Posterior vena cava (tissue), 2 donors: ENCODE data around the gene PPP1R14B. TPM values are rescaled to one million over a fixed set of nuclear protein-coding genes. Genes with fewer than 3 reads are reported as not detected.

Experiments used
- DNase-seq: peaks from one replicate; pipeline ENCODE4 v3.0.0-alpha.2; 2020; ENCODE audit warnings: low spot score
- intact Hi-C, 2 donors: fragments of 100-400 bp; cut with DNase I; formaldehyde crosslinking; loops; one replicate each; pipeline versions ENCODE4 v1.14.1 to v1.14.2; 2022 to 2023
- total RNA-seq, 2 donors: library from RNA; stranded (reverse); fragmentation: NEBNext Ultra II Directional; extraction: Animal tissue kit (Norgen Biotek cat#: 25700); gene quantifications; one replicate each; pipeline ENCODE4 v1.2.1, GENCODE V29; 2021
- donor health status: DM: yes; HTN: yes; CAD: no.
- donor health status: DM: yes; HTN: yes; CAD: no.

The PPP1R14B gene
- total RNA-seq, 2 donors from 2014 or later, result 102 to 190 TPM

DNA sequence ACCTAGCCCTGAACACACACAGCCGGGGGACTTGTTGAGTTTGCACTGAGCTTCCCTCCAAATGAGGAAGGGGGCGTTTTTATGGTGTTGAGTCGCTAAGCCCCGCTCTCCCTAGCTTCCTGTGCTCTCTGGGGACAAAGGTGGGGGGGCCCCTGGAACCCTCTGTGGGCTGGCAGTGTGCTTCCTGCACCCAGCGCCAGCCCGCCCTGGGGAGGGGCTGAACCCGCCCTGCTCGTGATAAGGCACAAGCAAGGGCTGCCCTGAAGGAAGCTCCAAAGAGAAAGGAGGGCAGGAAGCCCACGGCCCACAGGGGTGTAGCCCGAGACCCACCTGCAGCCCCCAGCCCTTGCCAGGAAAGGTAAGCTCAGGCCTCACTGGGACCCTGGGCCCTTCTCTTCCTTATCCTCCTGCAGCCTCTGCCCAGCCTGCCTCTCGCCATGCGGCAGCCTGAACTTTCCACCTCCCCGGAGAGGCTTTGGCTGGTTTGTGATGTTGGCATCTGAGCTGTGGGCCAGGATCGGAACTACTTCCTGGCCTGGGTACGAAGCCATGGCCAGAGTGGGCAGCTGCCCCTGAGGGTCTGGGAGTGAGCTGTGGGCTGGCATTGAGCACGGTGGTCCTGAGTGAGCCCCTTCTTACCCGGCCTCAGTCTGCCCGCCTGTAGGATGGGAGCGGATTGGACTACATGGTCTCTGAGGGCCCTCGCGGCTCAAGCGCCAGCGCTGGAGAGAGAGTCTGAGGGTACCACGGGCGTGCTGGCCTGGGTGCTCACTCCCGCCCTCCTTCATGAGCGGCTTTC lies 40.1 kb downstream of the PPP1R14B start, which contains the start of gene FERMT3:
FERMT3 (plus strand) TSS at position 265 of the 799 bp plus-strand sequence. CDS start 644 bp downstream, outside the sequence.
- peak; percentile 92 for DNase-seq
- intact Hi-C loops, result loop anchor here (1.0 to 10.0 kb wide), 3 partner anchors 17 to 96 kb away; partner anchors contain the start of genes CATSPERZ (in 1 of the 2) and KCNK4 (in 1 of the 2)

DNA sequence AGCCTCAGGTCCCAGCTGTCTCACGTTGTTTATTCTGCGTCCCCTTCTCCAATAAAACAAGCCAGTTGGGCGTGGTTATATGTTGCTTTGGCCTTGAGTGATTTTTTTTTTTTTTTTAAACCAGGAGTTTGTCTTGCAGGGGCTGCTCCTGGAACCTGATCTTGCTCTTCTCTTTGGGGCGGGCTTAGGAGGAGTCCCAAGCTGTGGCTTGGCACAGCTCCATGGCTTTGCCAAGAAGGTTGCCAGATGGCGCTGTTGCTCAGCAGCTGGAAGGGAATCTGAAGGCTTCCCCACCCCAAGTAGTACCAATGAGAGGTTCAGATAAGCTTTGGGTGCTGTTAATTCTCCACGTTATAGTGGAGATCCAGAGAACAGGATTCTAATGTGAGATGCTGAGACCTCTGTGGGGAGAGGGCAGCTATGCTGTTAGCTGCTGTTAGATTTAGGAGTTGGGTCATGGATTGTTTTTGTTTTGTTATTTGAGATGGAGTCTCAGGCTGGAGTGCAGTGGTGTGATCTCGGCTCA lies 42.2 kb downstream of the PPP1R14B start:
- peak; percentile 95 for DNase-seq
- intact Hi-C loops, result loop anchor here in 1 of 2 donors (10.0 kb wide), 1 partner anchor 90 kb away; the partner anchor contains the start of gene KCNK4

DNA sequence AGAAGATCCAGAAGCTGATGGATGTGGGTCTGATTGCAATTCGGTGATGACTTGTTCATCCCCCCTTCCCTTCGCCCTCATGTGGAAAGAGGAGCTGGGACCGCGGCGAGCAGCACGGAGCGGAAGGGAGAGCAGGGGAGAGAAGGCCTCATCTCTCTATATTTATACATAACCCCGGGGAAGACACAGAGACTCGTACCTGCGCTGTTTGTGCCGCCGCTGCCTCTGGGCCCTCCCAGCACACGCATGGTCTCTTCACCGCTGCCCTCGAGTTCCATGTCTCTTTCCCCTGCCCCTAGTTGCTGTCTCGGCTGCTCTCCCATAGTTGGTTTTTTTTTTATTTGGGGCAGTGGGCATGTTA lies 42.7 kb downstream of the PPP1R14B start:
- intact Hi-C loops, result loop anchor here in 1 of 2 donors (10.0 kb wide), 1 partner anchor 91 kb away; the partner anchor contains the start of gene KCNK4
- DNase-seq, result no peak

DNA sequence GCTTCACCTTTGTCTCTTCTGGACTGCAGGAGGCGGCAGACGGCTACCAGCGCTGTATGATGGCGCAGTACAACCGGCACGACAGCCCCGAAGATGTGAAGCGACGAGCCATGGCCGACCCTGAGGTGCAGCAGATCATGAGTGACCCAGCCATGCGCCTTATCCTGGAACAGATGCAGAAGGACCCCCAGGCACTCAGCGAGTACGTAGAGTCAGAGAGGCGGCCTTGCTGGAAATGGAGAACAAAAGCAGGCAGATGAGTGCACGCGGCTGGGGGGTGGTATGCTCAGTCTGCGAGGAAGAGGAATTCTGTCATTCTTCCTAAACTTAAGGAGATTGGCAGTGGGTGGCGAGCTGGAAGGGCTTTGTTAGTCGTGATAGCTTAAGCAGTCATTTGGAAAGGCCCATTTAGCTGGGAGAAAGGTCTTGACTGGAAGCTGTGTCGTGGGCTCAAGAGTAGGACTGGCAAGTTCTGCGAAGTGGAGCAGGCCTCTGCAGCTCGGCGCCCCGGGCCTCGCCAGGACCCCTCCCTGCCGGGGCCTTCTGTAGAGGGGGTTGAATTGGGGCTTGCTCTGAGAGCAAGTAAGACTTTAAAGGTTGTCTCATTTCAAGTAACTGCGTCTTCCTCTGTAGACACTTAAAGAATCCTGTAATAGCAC lies 43.2 kb downstream of the PPP1R14B start:
- DNase-seq, result no peak
- intact Hi-C loops, result loop anchor here in 1 of 2 donors (10.0 kb wide), 1 partner anchor 91 kb away; the partner anchor contains the start of gene KCNK4

DNA sequence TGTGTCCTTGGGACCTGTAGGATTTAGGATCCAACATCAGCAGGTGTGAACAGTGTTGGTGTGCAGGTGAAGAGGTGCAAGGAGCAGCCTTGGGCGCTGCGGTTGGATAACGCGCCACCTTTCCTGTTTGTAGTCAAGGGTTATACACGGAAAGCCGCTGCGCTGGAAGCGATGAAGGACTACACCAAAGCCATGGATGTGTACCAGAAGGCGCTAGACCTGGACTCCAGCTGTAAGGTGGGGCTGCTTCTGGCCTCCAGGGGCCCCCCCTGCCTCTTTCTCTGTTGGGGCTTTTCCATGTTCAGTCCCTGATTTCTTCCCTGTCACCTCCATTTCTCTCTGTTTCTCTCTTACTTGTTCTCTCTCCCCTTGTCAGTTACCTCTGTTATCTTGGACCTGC lies 43.8 kb downstream of the PPP1R14B start:
- DNase-seq, result no peak
- intact Hi-C loops, result loop anchor here in 1 of 2 donors (10.0 kb wide), 1 partner anchor 92 kb away; the partner anchor contains the start of gene KCNK4

DNA sequence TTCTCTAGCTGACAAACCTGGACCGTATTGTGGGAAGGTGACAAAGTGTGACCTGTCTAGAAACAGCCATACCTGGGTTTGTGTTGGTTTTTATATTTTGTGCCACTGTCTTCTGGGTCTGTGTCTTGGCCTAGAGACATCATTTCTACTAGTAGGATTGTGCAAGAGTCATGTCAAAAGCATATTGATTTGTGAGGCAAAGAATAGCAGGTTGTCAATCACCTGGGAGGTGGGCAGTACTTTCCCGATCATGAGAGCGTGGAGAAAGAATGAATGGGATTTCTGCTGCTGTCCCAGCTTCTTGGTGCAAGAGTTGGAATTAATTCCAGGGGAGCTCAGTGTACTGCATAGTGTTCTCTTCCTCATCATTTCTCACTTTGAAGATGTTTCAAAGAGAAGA lies 45.2 kb downstream of the PPP1R14B start:
- intact Hi-C loops, result loop anchor here in 1 of 2 donors (10.0 kb wide), 1 partner anchor 93 kb away; the partner anchor contains the start of gene KCNK4

GRCh38 chr11:64198511-64198910 lies 48.2 kb downstream of the PPP1R14B start:
- DNase-seq, result no peak
- intact Hi-C loops, result no loop called here

More for the DNA sequence above, 45.2 kb downstream of the PPP1R14B start:
- DNase-seq, result no peak

DNA sequence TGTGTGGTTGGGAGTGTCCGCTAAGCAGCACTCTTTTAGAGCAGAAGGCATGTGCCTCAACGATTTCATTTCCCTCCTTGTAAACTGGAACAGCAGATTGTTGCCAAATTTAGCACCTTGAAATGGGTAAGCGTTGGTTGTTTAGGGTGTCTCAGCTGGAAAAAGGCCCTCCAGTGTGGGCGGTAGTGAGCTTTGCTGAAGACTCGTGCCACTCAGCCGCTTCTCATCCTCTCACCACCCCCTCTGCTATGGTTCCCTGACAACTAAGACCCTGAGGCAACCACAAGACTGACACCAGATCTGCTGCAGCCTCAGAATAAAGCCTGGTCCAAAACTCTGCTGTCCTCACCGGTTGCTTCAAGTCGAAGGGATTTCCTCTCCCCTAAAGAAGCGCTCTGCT lies 50.1 kb downstream of the PPP1R14B start:
- intact Hi-C loops, result no loop called here
- no peak for DNase-seq

Other genes starting within 250 kb of the PPP1R14B start
- under 1 TPM; 0.14 to 0.29 TPM for gene FLRT1, start 211.0 kb downstream of the PPP1R14B start, total RNA-seq
- gene MACROD1, start 80.8 kb downstream of the PPP1R14B start, total RNA-seq, result 10 to 100 TPM; 15.9 to 16.8 TPM
- gene STIP1, start 60.8 kb downstream of the PPP1R14B start, total RNA-seq, result 10 to 100 TPM; 74.3 to 87.3 TPM
- gene FERMT3, start 40.2 kb downstream of the PPP1R14B start, total RNA-seq, result 10 to 100 TPM; 30.3 to 44.0 TPM
- 10 to 100 TPM; 19.9 to 21.9 TPM for gene TRPT1, start 20.8 kb downstream of the PPP1R14B start, total RNA-seq
- gene NUDT22, start 20.7 kb downstream of the PPP1R14B start, total RNA-seq, result 10 to 100 TPM; 35.8 to 41.1 TPM
- 10 to 100 TPM; 16.1 to 21.3 TPM for gene DNAJC4, start 16.4 kb downstream of the PPP1R14B start, total RNA-seq
- gene VEGFB, start 12.4 kb downstream of the PPP1R14B start, total RNA-seq, result 100 to 1,000 TPM; 163 to 190 TPM
- 10 to 100 TPM; 50.6 to 56.7 TPM for gene FKBP2, start 5.8 kb downstream of the PPP1R14B start, total RNA-seq
- gene PLCB3, start 4.6 kb upstream of the PPP1R14B start, total RNA-seq, result 10 to 100 TPM; 26.1 to 28.3 TPM
- gene BAD, start 37.7 kb upstream of the PPP1R14B start, total RNA-seq, result 10 to 100 TPM; 49.6 to 57.3 TPM
- 10 to 100 TPM; 23.2 to 27.5 TPM for gene GPR137, start 38.9 kb upstream of the PPP1R14B start, total RNA-seq
- gene KCNK4, start 44.4 kb upstream of the PPP1R14B start, total RNA-seq, result not detected
- gene CATSPERZ, start 53.4 kb upstream of the PPP1R14B start, total RNA-seq, result 1 to 10 TPM in 1 of 2 donors, not detected in 1; 1.4 TPM
- gene ESRRA, start 58.6 kb upstream of the PPP1R14B start, total RNA-seq, result 10 to 100 TPM; 33.5 to 41.2 TPM
- gene TRMT112, start 70.6 kb upstream of the PPP1R14B start, total RNA-seq, result 100 to 1,000 TPM; 107 to 119 TPM
- 10 to 100 TPM; 82.7 to 98.6 TPM for gene PRDX5, start 71.2 kb upstream of the PPP1R14B start, total RNA-seq
- gene CCDC88B, start 93.3 kb upstream of the PPP1R14B start, total RNA-seq, result 1 to 10 TPM; 7.0 to 9.5 TPM
- gene RPS6KA4, start 112.2 kb upstream of the PPP1R14B start, total RNA-seq, result 10 to 100 TPM; 29.2 to 33.5 TPM